Stimulated activated memory B cell treated with anti-CD40 and anti-IgM and Interleukin-4, amounts not matched to agents 10 μg/mL and 1 μg/mL and 100 μg/mL, for 72 hours (primary cell): ENCODE results near the gene SYT17.

ENCODE experiments used
- ATAC-seq: fragments of 150-1000 bp; cut with Tn5 transposase; 2 replicates; pipeline ENCODE4 v1.10.0; 2021
- H3K27ac Mint-ChIP-seq: one replicate; pipeline ENCODE4 v1.8.0; 2022; ENCODE audit warnings: mild to moderate bottlenecking, mixed read lengths
- H3K27me3 Mint-ChIP-seq: one replicate; pipeline ENCODE4 v1.8.0; 2022; ENCODE audit warnings: mixed read lengths
- H3K36me3 Mint-ChIP-seq: one replicate; pipeline ENCODE4 v1.8.0; 2022; ENCODE audit warnings: mixed read lengths
- H3K4me1 Mint-ChIP-seq: one replicate; pipeline ENCODE4 v1.8.0; 2022; ENCODE audit warnings: mixed read lengths
- H3K4me3 Mint-ChIP-seq: one replicate; pipeline ENCODE4 v1.8.0; 2022; ENCODE audit warnings: mild to moderate bottlenecking, moderate library complexity, mixed read lengths
- H3K9me3 Mint-ChIP-seq: one replicate; pipeline ENCODE4 v1.8.0; 2022; ENCODE audit warnings: mixed read lengths

SYT17 gene

GRCh38 chr16:19153876-19154275 is 14.2 kb upstream of the SYT17 start:
- no peaks in the 10 kb centered on the region for H3K36me3 Mint-ChIP-seq
- H3K27ac Mint-ChIP-seq: no peak overlapping the region
- no peak for ATAC-seq
- H3K4me3 Mint-ChIP-seq: no peak overlapping the region
- peaks cover 8% of the 10 kb centered on the region for H3K9me3 Mint-ChIP-seq
- H3K4me1 Mint-ChIP-seq: no peaks in the 10 kb centered on the region
- peaks cover 32% of the 10 kb centered on the region for H3K27me3 Mint-ChIP-seq

GRCh38 chr16:19162085-19162484 is 6.0 kb upstream of the SYT17 start:
- no peak for ATAC-seq
- Mint-ChIP-seq H3K4me1 (no peaks in the 10 kb centered on the region), H3K9me3 (peaks cover 5% of the 10 kb centered on the region), H3K27ac (peak overlapping the region; percentile 20), H3K36me3 (peaks cover 6% of the 10 kb centered on the region), H3K4me3 (no peak overlapping the region), H3K27me3 (no peaks in the 10 kb centered on the region)

- no peak overlapping the region for H3K27ac Mint-ChIP-seq
- no peak overlapping the region for H3K4me3 Mint-ChIP-seq
- H3K36me3 Mint-ChIP-seq: peaks cover 6% of the 10 kb centered on the region
- no peak for ATAC-seq
- H3K27me3 Mint-ChIP-seq: no peaks in the 10 kb centered on the region
- no peaks in the 10 kb centered on the region for H3K4me1 Mint-ChIP-seq
- peaks cover 5% of the 10 kb centered on the region for H3K9me3 Mint-ChIP-seq
Observed at GRCh38 chr16:19163215-19163614, 4.8 kb upstream of the SYT17 start.

DNA sequence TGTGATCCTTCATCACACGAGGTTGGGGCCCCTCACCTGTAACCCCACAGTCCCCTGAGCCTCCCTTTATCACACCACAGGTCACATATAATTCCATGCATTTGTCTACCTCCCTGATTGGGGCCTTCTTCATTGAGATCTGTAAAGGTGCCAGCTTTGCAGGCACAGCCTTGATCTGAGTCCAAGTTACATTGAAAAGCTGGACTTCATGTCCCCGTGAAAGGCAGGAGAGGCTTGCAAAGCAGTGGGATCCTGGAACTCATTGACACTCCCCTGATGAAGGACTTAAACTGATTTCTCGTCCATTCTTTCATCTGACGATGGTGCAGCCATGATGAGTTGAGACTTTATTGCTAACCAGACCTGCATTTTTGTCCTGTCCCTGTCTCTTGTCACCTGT is 3.8 kb upstream of the SYT17 start:
- Mint-ChIP-seq H3K4me3 (no peak overlapping the region), H3K9me3 (peaks cover 5% of the 10 kb centered on the region), H3K27ac (no peak overlapping the region), H3K27me3 (no peaks in the 10 kb centered on the region), H3K4me1 (peaks cover 1% of the 10 kb centered on the region), H3K36me3 (peaks cover 6% of the 10 kb centered on the region)
- no peak for ATAC-seq

- no peak for ATAC-seq
- no peak overlapping the region for H3K4me3 Mint-ChIP-seq
- H3K27ac Mint-ChIP-seq: no peak overlapping the region
- H3K36me3 Mint-ChIP-seq: peaks cover 6% of the 10 kb centered on the region
- H3K27me3 Mint-ChIP-seq: no peaks in the 10 kb centered on the region
- peaks cover 9% of the 10 kb centered on the region for H3K4me1 Mint-ChIP-seq
- H3K9me3 Mint-ChIP-seq: peaks cover 5% of the 10 kb centered on the region
Observed at GRCh38 chr16:19165101-19165500, 2.9 kb upstream of the SYT17 start.

- peaks cover 15% of the 10 kb centered on the region for H3K4me1 Mint-ChIP-seq
- H3K27ac Mint-ChIP-seq: no peak overlapping the region
- H3K36me3 Mint-ChIP-seq: peaks cover 6% of the 10 kb centered on the region
- H3K4me3 Mint-ChIP-seq: no peak overlapping the region
- ATAC-seq: no peak
- H3K27me3 Mint-ChIP-seq: no peaks in the 10 kb centered on the region
- H3K9me3 Mint-ChIP-seq: peaks cover 5% of the 10 kb centered on the region
Observed at GRCh38 chr16:19166500-19166899, 1.5 kb upstream of the SYT17 start.

DNA sequence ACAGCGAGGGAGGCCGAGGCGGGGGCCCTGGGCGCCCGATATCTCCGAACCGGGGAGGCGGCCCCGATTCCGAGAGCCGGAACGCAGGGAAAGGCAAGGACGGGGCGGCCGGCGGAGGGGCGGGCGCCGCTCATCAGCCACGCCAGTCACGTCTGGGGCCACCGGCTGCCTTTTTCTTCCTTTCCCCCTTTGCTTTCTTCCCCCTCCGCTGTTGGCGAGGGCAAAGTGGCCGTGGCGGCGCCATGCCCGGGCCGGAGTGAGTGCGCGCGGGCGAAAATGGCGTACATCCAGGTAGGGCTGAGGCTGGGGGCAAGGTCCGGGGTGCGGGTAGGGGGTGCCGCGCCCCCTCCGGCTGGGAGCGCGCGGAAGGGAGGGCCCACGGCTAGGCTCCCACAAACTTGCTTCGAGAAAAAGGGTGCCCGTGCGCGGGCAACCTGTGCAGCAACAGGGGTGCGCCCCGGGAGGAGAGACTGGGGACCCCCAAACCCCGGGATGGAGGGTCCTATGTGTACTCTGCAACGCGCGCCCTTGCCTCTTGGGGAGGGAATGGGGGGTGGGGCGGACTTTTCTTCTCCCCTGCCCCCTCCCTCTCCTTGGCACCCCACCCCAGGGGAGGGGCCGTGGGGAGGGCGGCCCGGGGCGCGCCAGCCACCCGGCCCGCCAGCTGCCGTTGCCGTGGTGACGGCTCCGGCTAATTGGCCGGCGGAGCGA is 486 bp downstream of the SYT17 start:
- H3K4me3 Mint-ChIP-seq: peak overlapping the region; percentile 85
- H3K9me3 Mint-ChIP-seq: peaks cover under 1% of the 10 kb centered on the region
- peak overlapping the region; percentile 55 for H3K27ac Mint-ChIP-seq

DNA sequence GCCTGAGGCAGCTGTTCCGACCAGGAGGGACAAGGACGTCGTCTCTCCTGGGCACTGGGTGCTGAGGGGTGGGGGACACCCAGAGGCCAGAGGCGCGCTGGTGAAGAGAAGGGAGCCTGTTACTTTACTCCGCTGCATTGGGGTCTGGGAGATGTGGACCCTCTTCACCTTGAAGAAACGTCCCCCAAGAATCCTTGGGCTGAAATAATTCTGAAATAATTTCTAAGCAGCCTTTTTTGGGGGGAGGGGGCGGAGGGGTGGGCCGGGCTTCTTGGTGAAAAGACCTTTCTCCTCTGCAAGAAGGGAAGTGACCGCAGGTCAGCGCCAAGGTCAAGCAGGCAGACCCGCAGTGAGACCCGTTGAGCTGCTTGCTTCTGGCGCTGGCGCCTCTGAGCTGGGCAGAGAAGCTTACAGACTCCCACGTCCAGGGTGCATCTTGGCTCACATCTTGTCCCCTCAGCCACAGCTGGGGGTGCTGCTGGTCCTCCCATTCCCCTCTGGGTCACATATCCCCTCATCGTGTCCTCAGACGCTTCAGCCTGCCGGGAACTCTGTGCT is 1.1 kb downstream of the SYT17 start:
- no peaks in the 10 kb centered on the region for H3K27me3 Mint-ChIP-seq
- H3K27ac Mint-ChIP-seq: peak overlapping the region; percentile 40
- peaks cover 32% of the 10 kb centered on the region for H3K4me1 Mint-ChIP-seq
- ATAC-seq: no peak
- H3K9me3 Mint-ChIP-seq: no peaks in the 10 kb centered on the region
- H3K36me3 Mint-ChIP-seq: peaks cover 14% of the 10 kb centered on the region
- H3K4me3 Mint-ChIP-seq: peak overlapping the region; percentile 85

More for the DNA sequence above, 486 bp downstream of the SYT17 start:
- Mint-ChIP-seq H3K36me3 (peaks cover 8% of the 10 kb centered on the region), H3K27me3 (no peaks in the 10 kb centered on the region), H3K4me1 (peaks cover 25% of the 10 kb centered on the region)
- peak; percentile 47 for ATAC-seq

DNA sequence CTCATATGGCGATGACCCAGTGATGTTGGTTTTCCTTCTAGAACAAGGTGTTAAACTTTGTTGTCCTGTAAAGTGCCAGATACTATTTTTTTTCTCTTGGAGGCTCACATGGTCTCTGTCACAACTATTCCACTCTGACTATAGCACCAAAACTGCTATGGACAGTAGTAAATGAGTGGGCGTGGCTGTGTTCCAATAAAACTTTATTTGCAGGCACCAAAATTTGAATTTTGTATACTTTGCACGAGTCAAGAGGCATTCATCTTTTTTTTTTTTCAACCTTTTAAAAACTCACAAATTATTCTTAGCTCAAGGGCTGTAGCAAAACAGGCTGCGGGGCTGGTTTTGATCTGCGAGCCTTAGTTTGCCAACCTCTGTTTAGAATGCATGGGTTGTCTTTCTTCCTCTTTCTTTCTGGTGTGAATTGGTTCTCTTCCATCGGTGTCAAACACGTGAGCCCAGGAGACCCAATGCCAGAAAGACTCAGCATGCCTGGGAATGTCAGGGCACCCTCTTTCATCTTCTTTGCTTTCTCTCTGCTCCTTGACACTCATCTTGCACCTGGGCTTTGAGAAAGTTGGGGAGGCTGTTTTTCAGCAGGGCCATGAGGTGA is 2.1 kb downstream of the SYT17 start:
- Mint-ChIP-seq H3K36me3 (peaks cover 22% of the 10 kb centered on the region), H3K9me3 (no peaks in the 10 kb centered on the region), H3K27me3 (no peaks in the 10 kb centered on the region), H3K4me3 (peak overlapping the region; percentile 69), H3K4me1 (peaks cover 38% of the 10 kb centered on the region), H3K27ac (no peak overlapping the region)
- no peak for ATAC-seq

GRCh38 chr16:19172098-19172780 is 4.2 kb downstream of the SYT17 start:
- H3K9me3 Mint-ChIP-seq: no peaks in the 10 kb centered on the region
- no peaks in the 10 kb centered on the region for H3K27me3 Mint-ChIP-seq
- no peak for ATAC-seq
- peaks cover 40% of the 10 kb centered on the region for H3K4me1 Mint-ChIP-seq
- peaks cover 39% of the 10 kb centered on the region for H3K36me3 Mint-ChIP-seq
- H3K27ac Mint-ChIP-seq: no peak overlapping the region
- no peak overlapping the region for H3K4me3 Mint-ChIP-seq

GRCh38 chr16:19173059-19173458 is 5.0 kb downstream of the SYT17 start:
- Mint-ChIP-seq H3K9me3 (no peaks in the 10 kb centered on the region), H3K27ac (peak overlapping the region; percentile 43), H3K36me3 (peaks cover 45% of the 10 kb centered on the region), H3K27me3 (no peaks in the 10 kb centered on the region), H3K4me3 (no peak overlapping the region), H3K4me1 (peaks cover 45% of the 10 kb centered on the region)
- no peak for ATAC-seq

DNA sequence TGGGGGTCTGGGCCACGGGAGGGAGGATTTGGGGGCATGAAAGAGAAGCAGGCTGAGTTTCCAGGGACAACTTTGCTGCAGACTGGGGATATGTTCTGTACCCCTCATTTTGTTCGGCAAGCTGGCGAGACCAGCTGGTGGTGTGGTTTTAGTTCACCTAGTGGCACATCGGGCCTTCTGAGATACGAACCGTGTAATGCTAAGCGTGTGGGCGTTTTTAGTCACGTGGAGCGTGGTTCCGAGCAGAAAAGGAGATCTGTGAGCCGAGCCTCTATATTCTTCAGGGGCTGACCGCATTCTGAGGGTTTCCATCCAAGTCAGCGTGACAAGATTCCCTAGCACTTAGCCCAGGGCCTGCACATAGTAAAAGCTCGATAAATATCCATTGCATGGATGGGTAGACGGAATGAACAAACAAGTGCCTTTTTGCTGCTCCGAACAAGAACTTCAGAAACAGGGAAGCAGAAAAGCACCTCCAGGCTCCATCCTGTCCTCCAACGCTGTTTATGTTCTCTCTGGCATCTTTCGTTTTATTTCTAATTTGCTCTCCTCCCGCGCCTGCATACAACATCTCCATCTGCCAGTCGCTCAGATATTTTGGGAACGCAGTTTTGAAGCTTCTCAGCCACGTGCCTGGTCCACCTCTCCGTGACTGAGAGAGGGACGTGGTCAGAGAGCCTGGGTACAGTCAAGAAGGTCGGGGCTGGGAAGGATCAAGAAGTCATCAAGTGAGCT is 5.8 kb downstream of the SYT17 start:
- peak; percentile 68 for ATAC-seq
- H3K4me1 Mint-ChIP-seq: peaks cover 45% of the 10 kb centered on the region
- no peaks in the 10 kb centered on the region for H3K27me3 Mint-ChIP-seq
- no peak overlapping the region for H3K4me3 Mint-ChIP-seq
- peak overlapping the region; percentile 43 for H3K27ac Mint-ChIP-seq
- H3K36me3 Mint-ChIP-seq: peaks cover 45% of the 10 kb centered on the region
- no peaks in the 10 kb centered on the region for H3K9me3 Mint-ChIP-seq

DNA sequence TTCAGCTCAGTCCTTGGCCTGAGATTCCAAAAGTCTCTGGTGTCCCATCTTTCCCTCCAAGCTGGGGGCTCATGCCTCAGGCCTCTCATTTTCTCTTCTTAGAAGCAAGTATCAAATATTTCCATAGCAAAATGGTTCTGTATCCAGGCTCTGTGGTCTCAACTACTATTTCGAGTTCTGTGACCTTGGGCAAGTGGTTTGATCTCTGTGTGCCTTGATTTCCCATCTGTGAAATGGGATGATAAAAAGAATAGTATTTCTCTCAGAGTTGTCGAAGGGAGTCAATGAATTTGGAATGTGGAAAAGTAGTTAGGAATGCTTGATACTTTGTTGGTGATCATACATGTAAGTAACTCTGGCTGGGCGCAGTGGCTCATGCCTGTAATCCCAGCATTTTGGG is 6.4 kb downstream of the SYT17 start:
- Mint-ChIP-seq H3K4me1 (peaks cover 44% of the 10 kb centered on the region), H3K36me3 (peaks cover 47% of the 10 kb centered on the region), H3K9me3 (peaks cover under 1% of the 10 kb centered on the region), H3K27ac (no peak overlapping the region), H3K27me3 (no peaks in the 10 kb centered on the region), H3K4me3 (no peak overlapping the region)
- ATAC-seq: no peak

DNA sequence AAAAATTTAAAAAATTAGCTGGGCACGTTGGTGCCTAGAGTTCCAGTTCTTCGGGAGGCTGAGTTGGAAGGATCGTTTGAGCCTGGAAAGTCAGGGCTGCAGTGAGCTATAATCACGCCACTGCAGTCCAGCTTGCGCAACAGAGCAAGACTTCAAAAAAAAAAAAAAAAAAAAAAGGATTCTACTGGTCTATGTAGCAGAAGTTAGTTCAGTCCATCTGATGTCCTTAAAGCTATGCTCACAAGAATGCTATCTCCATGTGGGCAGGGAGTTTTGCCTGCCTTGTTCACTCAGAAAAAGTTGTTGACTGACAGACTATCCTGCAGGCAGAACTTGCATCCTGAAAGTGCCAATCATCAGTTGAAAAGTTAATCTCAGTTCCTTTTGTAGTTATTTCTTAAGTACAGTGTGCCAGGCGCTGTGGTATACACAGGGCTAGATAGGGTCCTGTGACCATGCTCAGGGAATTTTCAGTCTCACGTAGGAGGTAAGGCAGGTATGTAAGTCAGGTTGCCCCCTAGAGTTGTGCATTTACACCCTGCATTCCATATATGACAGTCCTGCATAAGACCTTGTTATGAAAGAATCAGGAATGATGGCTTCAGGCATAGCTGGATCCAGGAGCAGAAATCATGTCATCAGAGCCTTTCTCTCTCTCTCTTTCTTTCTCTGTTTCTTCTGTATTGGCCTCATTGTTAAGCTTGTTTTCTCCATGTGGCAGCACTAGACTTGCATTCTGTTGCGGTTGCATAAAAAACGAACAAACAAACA is 7.6 kb downstream of the SYT17 start:
- peaks cover 2% of the 10 kb centered on the region for H3K9me3 Mint-ChIP-seq
- no peak for ATAC-seq
- peaks cover 11% of the 10 kb centered on the region for H3K27me3 Mint-ChIP-seq
- H3K4me3 Mint-ChIP-seq: no peak overlapping the region
- H3K36me3 Mint-ChIP-seq: peaks cover 59% of the 10 kb centered on the region
- H3K27ac Mint-ChIP-seq: no peak overlapping the region
- H3K4me1 Mint-ChIP-seq: peaks cover 44% of the 10 kb centered on the region
